GM21737 (cell line): ENCODE results near the gene WBP4.

Experiments used
- ATAC-seq: cut with Tn5 transposase; IDR thresholded peaks from one replicate; pipeline ENCODE4 v1.9.1; 2021; ENCODE audit warnings: mild to moderate bottlenecking, moderate library complexity; ENCODE audit not compliant: unreplicated experiment

WBP4 gene

GRCh38 chr13:41048640-41049039 is 12.7 kb upstream of the WBP4 start:
- ATAC-seq = no peak

DNA sequence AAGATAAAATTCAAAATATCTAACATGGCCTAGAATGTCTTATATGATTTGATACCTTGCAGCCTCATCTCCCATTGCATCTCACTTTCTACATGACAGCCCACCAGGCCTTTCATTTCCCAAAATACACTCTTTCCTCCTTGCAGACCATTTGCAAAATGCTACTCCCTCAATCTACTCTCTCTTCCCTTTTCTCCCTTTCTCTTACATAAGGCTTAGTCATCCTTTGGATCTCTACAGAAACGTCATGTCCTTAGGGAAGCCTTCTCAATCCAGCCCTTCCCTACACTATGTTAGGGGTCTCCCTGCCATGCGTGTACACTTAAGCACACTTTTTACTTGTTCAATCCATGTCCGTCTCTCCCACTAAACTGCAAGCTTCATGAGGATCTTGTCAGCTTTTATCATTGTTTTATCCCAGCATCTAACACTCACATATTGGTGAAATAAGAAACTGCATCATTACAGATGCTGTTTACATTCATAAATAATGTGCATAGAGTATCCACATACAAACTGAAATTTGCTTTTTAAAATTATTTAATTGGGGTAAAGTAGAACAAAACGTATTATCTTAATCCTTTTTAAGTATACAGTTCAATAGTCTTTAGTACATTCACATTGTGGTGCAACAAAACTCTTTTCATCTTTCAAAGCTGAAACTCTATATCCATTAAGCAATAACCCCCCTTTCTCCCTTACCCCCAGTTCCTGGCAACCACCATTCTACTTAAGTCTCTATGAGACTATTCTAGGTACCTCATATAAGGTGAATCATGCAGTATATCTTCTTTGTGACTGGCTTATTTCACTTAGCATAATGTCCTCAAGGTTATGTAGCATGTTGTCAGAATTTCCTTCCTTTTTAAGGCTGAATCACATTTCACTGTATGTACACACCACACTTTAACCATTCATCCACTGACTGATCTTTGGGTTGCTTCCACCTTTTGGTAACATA is 11.5 kb upstream of the WBP4 start:
- ATAC-seq = no peak

GRCh38 chr13:41052441-41052840 is 8.9 kb upstream of the WBP4 start:
- no peak for ATAC-seq

- ATAC-seq = peak; percentile 50
These were observed 7.9 kb upstream of the WBP4 start for GRCh38 chr13:41053384-41053826.

GRCh38 chr13:41054212-41054877 is 7.0 kb upstream of the WBP4 start:
- ATAC-seq = no peak

DNA sequence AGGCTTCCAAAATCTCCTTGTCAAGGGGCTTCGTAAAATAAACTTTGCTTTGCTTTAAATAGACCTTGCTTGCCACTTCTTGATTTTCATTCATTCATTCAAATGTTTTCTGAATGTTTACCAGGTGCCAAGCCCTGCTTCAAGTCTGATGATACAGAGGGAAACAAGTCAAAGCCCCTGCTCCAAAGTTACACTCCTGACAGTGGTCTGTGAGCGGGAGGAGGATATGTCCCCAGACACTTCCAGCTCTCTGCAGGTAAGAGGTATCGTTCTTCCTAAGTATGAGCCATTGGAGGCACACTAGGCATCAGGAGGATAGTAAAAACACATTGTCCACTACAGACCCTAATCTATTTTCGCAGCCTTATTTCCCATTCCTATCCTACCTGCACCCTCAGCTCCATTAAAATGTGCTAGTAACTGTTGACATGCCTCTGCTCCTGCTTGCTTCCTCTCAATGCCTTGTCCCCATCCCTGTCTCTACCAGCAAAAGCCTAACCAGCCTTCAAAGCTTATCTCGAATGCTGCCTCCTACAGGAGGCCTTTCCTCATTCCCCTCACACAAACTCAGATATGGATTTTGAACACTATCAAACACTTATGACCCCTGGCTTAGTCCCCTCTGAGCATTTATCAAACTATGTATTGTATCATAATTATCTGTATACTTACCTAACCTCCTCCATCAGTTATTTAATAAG is 6.2 kb upstream of the WBP4 start:
- ATAC-seq = no peak

DNA sequence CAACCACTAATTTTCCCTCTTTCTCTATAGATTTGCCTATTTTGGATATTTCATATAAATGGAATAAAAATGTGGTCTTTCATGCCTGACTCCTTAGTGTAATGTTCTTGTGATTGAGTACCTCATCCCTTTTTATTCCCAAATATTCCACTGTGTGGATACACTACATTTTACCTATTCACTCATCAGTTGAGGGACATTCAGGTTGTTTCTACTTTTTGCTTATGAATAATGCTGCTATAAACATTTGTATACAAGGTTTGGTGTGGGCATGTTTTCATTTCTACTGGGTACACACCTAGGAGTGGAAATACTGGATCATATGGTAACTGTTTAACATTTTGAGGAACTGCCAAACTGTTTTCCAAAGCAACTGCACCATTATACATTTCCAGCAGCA is 5.1 kb upstream of the WBP4 start:
- no peak for ATAC-seq

DNA sequence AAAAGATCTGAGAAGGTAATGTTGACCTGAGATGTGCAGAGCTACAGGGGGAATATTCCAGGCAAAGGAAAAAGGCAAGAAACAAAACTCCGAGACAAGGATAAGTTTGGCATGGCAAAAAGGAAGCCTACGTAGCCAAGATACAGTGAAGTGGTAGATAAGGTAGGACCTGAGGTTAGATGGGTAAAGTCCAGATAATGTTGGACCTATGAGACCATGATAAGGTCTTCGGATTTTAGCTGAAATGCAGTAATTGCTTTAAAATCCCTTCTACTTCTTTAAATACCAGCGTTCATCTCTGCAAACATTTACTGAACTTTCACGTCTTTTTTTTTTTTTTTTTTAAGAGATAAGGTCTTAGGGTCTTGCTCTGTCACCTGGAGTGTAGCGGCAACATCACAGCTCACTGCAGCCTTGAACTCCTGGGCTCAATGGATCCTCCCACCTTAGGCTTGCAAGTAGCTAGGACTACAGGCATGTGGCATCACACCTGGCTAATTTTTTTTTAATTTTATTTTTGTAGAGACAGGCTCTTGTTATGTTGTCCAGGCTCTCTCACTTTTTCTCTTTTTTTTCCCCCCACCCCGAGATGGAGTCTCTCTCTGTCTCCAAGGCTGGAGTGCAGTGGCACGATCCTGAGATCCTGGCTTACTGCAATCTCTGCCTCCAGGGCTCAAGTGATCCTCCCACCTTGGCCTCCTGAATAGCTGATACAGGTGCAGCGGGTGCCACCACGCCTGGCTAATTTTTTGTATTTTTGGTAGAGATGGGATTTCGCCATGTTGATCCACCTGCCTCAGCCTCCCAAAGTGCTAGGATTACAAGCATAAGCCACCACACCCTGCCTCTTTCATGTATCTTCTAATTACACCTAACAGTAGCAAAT is 4.2 kb upstream of the WBP4 start:
- no peak for ATAC-seq

- no peak for ATAC-seq
These were observed 2.8 kb upstream of the WBP4 start for GRCh38 chr13:41058295-41059070.

DNA sequence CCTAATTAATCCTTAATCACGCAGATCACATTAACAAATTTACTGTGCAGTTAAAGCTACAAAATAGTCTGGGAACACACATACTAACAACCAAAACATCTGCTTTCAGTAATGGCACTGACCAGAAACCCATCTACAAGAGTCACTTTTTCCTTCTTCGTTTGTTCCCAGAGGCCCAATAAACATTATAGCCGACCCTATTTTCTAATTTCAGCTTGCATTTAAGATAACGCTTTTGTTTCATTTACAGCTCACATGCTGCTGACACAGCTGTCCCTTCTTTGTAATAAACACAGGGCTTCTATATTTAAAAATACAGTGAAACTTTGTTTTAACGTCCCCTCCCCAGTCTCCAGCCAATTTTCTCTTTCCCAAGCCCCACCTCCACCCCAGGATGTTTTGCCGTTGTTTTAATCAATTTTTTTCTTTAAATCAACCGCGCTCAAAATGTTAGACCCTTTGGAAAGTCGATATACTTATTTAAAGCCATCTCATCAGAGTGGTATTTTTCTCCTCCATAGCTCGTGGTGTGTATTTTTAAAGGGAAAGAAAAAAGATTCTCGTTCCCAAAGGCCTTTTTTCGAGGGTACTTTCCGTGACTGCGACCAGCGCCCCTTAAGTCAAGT is 1.7 kb upstream of the WBP4 start:
- no peak for ATAC-seq

DNA sequence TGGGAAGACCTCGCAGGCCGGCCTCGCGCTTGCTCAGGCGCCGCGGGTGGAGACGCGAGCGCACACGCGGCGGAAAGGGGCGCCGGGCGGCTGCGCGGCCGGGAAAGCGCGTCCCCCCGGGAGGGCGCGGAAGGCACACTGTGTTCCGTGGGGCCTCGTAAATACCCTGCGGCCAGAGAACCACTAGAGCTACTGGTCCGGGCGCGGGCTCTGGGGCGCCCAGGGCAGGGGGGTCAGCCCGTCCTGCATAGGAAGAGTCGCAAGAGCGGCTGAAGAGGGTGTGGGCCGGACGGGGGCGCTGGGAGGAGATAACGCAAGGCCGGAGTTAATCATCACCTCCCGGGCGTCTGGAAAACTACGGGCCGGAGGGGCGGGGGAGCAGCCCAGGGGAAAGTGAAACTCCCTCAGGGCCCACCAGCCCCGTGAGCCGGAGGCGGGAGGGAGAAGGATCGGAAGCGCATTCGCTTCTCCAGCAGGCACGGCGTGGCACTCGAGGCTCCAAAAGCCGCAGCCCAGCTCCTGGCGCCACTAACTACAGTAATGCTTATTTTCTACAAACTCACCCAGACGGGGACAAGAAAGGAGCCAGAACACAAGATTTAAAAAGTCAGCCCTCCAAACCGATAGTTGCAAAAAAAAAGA is 1.1 kb upstream of the WBP4 start:
- ATAC-seq = peak; percentile 45

- peak; percentile 25 for ATAC-seq
These were observed 610 bp upstream of the WBP4 start for GRCh38 chr13:41060724-41061074.

- ATAC-seq = peak; percentile 22
These were observed 867 bp downstream of the WBP4 start for GRCh38 chr13:41061914-41062837.

DNA sequence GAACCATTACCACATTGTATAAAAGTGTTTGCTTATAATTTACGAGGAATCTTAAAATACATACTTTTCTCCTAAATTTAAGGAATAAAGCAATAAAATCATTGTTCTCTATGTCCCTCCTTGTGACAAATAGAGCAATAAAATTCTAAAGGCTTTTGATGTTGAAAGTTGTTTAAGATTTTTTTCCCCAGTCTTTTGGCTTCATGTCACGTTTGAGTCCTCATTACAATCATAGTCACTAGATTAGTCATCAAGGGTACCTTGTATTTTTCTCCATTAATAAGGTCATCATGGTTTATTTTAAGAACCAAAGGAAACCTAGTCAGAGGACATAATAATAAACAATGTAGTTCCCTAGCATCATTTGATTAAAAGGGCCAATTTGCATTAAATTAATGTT is 3.2 kb downstream of the WBP4 start:
- no peak for ATAC-seq

DNA sequence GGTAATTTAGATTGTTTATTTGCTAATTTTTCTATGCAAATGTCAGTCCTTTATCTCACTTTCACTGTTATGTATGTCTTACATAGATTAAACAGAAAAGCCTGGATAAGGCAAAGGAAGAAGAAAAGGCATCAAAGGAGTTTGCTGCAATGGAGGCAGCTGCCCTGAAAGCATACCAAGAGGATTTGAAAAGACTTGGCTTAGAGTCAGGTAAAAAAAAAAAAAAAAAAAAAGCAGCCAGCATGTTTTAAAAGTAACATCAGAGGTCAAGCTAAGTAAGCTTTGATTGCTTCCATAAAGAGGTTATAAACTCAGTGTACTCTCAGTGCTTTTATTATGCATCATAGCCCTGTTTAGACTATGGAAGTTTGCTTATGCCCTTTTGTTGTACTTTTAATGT is 3.8 kb downstream of the WBP4 start:
- no peak for ATAC-seq

GRCh38 chr13:41074523-41074922 is 13.2 kb downstream of the WBP4 start:
- ATAC-seq = no peak

GRCh38 chr13:41075034-41075433 is 13.7 kb downstream of the WBP4 start:
- no peak for ATAC-seq

GRCh38 chr13:41075485-41075884 is 14.2 kb downstream of the WBP4 start:
- ATAC-seq = no peak
